Stimulated activated CD4-positive, alpha-beta T cell treated with anti-CD3 and anti-CD28 coated beads, Interleukin-1b, Interleukin-23, amount 100 ng/mL, for 48 hours (primary cell): ENCODE results near the gene ELOA.
"Not testable (repeated sequence)": the region's sequence is repeated elsewhere in the genome, so short reads cannot be mapped to it uniquely, and the experiment has no call there.

Experiments
- DNase-seq: peaks from one replicate; pipeline ENCODE4 v3.0.0-alpha.2; 2020

ELOA gene

GRCh38 chr1:23787701-23788100 is 44.4 kb downstream of the ELOA start:
- no peak for DNase-seq

- DNase-seq = no peak
Observed at GRCh38 chr1:23788695-23789094, 45.4 kb downstream of the ELOA start.

- peak; percentile 89 for DNase-seq
Observed at GRCh38 chr1:23790696-23791515, 47.6 kb downstream of the ELOA start, which contains the start of gene LYPLA2. Gene LYPLA2, plus strand, starts transcription at chr1:23791145. Its CDS starts 1,538 bp downstream, at chr1:23792683.

- no peak for DNase-seq
Observed at GRCh38 chr1:23791516-23792047, 48.3 kb downstream of the ELOA start.

GRCh38 chr1:23792151-23792945 is 49.1 kb downstream of the ELOA start:
- no peak for DNase-seq

- peak; percentile 32 for DNase-seq
Observed at GRCh38 chr1:23793018-23793781, 49.9 kb downstream of the ELOA start.

GRCh38 chr1:23793861-23794731 is 50.8 kb downstream of the ELOA start:
- DNase-seq = no peak

GRCh38 chr1:23794732-23795182 is 51.5 kb downstream of the ELOA start:
- not testable (repeated sequence) for DNase-seq

GRCh38 chr1:23795676-23796465 is 52.6 kb downstream of the ELOA start:
- no peak for DNase-seq

GRCh38 chr1:23796466-23797271 is 53.4 kb downstream of the ELOA start:
- no peak for DNase-seq

- no peak for DNase-seq
Observed at GRCh38 chr1:23797478-23798448, 54.5 kb downstream of the ELOA start.

- no peak for DNase-seq
Observed at GRCh38 chr1:23798662-23799142, 55.4 kb downstream of the ELOA start.

- DNase-seq = no peak
Observed at GRCh38 chr1:23799255-23799569, 55.9 kb downstream of the ELOA start.

GRCh38 chr1:23799570-23800399 is 56.5 kb downstream of the ELOA start:
- DNase-seq = peak; percentile 34

- DNase-seq = peak; percentile 96
Observed at GRCh38 chr1:23800400-23801337, 57.4 kb downstream of the ELOA start, which contains the start of gene GALE. Gene GALE, minus strand, starts transcription at chr1:23800754. Its CDS starts 1,747 bp downstream, at chr1:23799007.

GRCh38 chr1:23801338-23801748 is 58.1 kb downstream of the ELOA start:
- no peak for DNase-seq
